ENCODE measurements around the gene CFC1. TPM values are rescaled to one million over a fixed set of nuclear protein-coding genes. Genes with fewer than 3 reads are reported as not detected.

The CFC1 gene
- not detected in 2 replicates for total RNA-seq

GRCh38 chr2:130599393-130599792 is at the start of gene CFC1:
CFC1 (minus strand) TSS chr2:130599575; CDS start chr2:130599287, 288 bp downstream.

DNA sequence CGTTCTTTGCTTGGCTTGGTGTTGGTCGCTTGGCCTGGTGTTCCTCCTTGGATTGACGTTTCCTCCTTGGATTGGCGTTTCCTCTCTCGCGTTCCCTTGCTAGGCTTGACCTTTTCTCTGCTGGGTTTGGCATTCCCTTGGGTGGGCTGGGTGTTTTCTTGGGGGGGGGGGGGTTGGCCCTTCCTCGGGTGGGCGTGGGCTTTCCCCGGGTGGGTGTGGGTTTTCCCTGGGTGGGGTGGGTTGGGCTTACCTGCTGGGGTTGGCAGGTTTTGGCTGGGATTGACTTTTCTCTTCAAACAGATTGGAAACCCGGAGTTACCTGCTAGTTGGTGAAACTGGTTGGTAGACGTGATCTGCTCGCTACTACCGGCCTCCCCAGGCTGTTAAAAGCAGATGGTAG is 11.8 kb upstream of the CFC1 start, which contains the start of gene POTEJ:
TSS of gene POTEJ (plus strand) at position 301 of the 400 bp plus-strand sequence. CDS start at position 394, 93 bp downstream.

Other genes starting within 250 kb of the CFC1 start
- gene PTPN18, start 243.5 kb downstream of the CFC1 start, total RNA-seq, result 14.0 and 14.6 TPM in 2 replicates
- gene POTEI, start 90.2 kb downstream of the CFC1 start, total RNA-seq, result not detected in 2 replicates
- not detected in 2 replicates for gene CFC1B, start 78.4 kb downstream of the CFC1 start, total RNA-seq
- not detected in 2 replicates for gene POTEJ, start 11.9 kb upstream of the CFC1 start, total RNA-seq
- gene GPR148, start 129.5 kb upstream of the CFC1 start, total RNA-seq, result not detected in 2 replicates
- gene AMER3, start 156.0 kb upstream of the CFC1 start, total RNA-seq, result not detected in 2 replicates
- gene ARHGEF4, start 237.3 kb upstream of the CFC1 start, total RNA-seq, result 34.5 and 36.1 TPM in 2 replicates

All from hair follicular keratinocyte (primary cell).